ENCODE measurements around the gene COBL. TPM values are rescaled to one million over a fixed set of nuclear protein-coding genes. Genes with fewer than 3 reads are reported as not detected.
A peak's percentile ranks its signal among the peaks of the same experiment; 100 is the strongest.

Gene COBL
- total and polyA plus RNA-seq, 2 of the 8 experiments (the other 6 are each of a cell fraction or from before 2014, with no cell fraction given): 13.8 to 40.4 TPM

GRCh38 chr7:51366172-51366728, 49.6 kb upstream of the COBL start:
- no peak overlapping the region; the same call in 1 of the 2 replicates for H2BK5ac ChIP-seq (ENCODE audit: low read depth, low read length)
- no peak for FAIRE-seq
- H3K9ac ChIP-seq (replicated peaks in 1 of 4; ENCODE audit: extremely low read depth in 1 of 4, low read depth in 3 of 4, low read length in 3 of 4): no peak overlapping the region
- H2BK12ac ChIP-seq (ENCODE audit: low read depth, low read length): peak overlapping the region; percentile 55; the same call in 1 of the 2 replicates
- no peaks in the 10 kb centered on the region for H3K27me3 ChIP-seq (replicated peaks in 1 of 4; ENCODE audit: control insufficient read depth in 3 of 4, extremely low read depth in 1 of 4, insufficient read depth in 3 of 4, low read length in 3 of 4)
- H2AK5ac ChIP-seq (ENCODE audit: low read depth, low read length): no peak overlapping the region
- H3K18ac ChIP-seq (ENCODE audit: extremely low read depth, low read length): peak overlapping the region; percentile 22
- no peak overlapping the region for H4K5ac ChIP-seq (ENCODE audit: insufficient read length, low read depth, low read length)
- H3K4ac ChIP-seq (replicated peaks; ENCODE audit: insufficient read length, low read depth, low read length): no peak overlapping the region
- peak overlapping the region; percentile 67 for H2BK20ac ChIP-seq (ENCODE audit: low read length)
- no peak for DNase-seq (ENCODE audit: low read depth in 1 of 2, low spot score in 2 of 2)
- peak overlapping the region; percentile 53 for H4K91ac ChIP-seq (replicated peaks; ENCODE audit: insufficient read length, low read length)
- H2BK120ac ChIP-seq (replicated peaks; ENCODE audit: low read depth, low read length): no peak overlapping the region
- H3K4me1 ChIP-seq (replicated peaks in 1 of 4; ENCODE audit: control insufficient read depth in 3 of 4, insufficient read depth in 4 of 4, low read length in 3 of 4): peaks cover 7 to 15% (median 10%) of the 10 kb centered on the region in 4 experiments
- H3K14ac ChIP-seq (ENCODE audit: insufficient read length): no peak overlapping the region
- H3K4me2 ChIP-seq (ENCODE audit: insufficient read depth in 1 of 2, low read depth in 2 of 2, low read length in 2 of 2): peak overlapping the region; percentile 21 to 47; a peak in 1 of 4 replicates
- 0 out of 2 replicates have a peak, but pooled peaks have one; percentile 7 for TF ChIP-seq MAX (IDR thresholded peaks at IDR 0.05)
- no peak for TF ChIP-seq NANOG (IDR thresholded peaks at IDR 0.05; ENCODE audit: insufficient read depth, low read depth, low read length, poor library complexity, severe bottlenecking)
- H4K20me1 ChIP-seq (replicated peaks in 1 of 2; ENCODE audit: control insufficient read depth in 1 of 2, insufficient read depth in 2 of 2, low read length in 2 of 2): peaks cover 0 to 6% of the 10 kb centered on the region in 2 experiments
- H2AFZ ChIP-seq (ENCODE audit: low read length): no peak overlapping the region
- no peaks in the 10 kb centered on the region for H3K9me3 ChIP-seq (ENCODE audit: insufficient read depth in 2 of 2, low read depth in 1 of 2, low read length in 1 of 2)
- no peaks in the 10 kb centered on the region for H3K36me3 ChIP-seq (ENCODE audit: control insufficient read depth in 2 of 4, insufficient read depth in 4 of 4, low read length in 3 of 4)
- H4K8ac ChIP-seq (ENCODE audit: extremely low read depth, insufficient read depth, low read length): no peak overlapping the region
- H3K23ac ChIP-seq (ENCODE audit: insufficient read length): no peak overlapping the region
- peaks cover 9% of the 10 kb centered on the region; the same call in 1 of the 2 replicates for H3K23me2 ChIP-seq (ENCODE audit: low read depth, low read length)
- ChIA-PET POLR2A (ENCODE audit: partially characterized antibody) (interaction anchor here (1.3 to 2.6 kb wide), 3 partner anchors 39 to 203 kb away, joined by 3 to 14 read pairs (median 7); no protein-coding TSS in a partner anchor), CTCF (ENCODE audit: partially characterized antibody) (interaction anchor here (0.6 to 15.2 kb wide), 47 partner anchors 10 to 660 kb away, joined by 3 to 352 read pairs (median 6); no protein-coding TSS in a partner anchor)
- WGBS, 2 experiments (ENCODE audit: extremely low coverage in 1 of 2, insufficient coverage in 1 of 2, insufficient read length in 1 of 2, insufficient replicate concordance in 2 of 2, low coverage in 1 of 2, low lambda C conversion rate in 2 of 2, missing lambda C conversion rate in 1 of 2): 93% methylated on average over 7 of the region's 7 CpGs; no CpG with 5 or more reads in 1 of the 2 experiments
- peaks cover 5% of the 10 kb centered on the region; the same call in 1 of the 2 replicates for H3K79me1 ChIP-seq (ENCODE audit: low read depth, low read length)
- no peak overlapping the region for H3K27ac ChIP-seq (ENCODE audit: low read depth, low read length)
- H3K4me3 ChIP-seq (ENCODE audit: extremely low read depth in 1 of 4, insufficient read depth in 2 of 4, low read depth in 3 of 4, low read length in 4 of 4): no peak overlapping the region
- no peaks in the 10 kb centered on the region for H3K79me2 ChIP-seq (ENCODE audit: control insufficient read depth in 1 of 2, insufficient read depth in 2 of 2, low read length in 2 of 2)
- peak overlapping the region; percentile 95; the same call in 1 of the 2 replicates for H2BK15ac ChIP-seq (ENCODE audit: low read length)
- H3K56ac ChIP-seq (replicated peaks; ENCODE audit: insufficient read length, low read depth, low read length): no peak overlapping the region
